HG02973 (cell line): ENCODE results near the gene SFXN5.

Source experiments
- ATAC-seq: cut with Tn5 transposase; IDR thresholded peaks from one replicate; pipeline ENCODE4 v1.9.1; 2021; ENCODE audit warnings: moderate library complexity; ENCODE audit not compliant: unreplicated experiment

Gene SFXN5

DNA sequence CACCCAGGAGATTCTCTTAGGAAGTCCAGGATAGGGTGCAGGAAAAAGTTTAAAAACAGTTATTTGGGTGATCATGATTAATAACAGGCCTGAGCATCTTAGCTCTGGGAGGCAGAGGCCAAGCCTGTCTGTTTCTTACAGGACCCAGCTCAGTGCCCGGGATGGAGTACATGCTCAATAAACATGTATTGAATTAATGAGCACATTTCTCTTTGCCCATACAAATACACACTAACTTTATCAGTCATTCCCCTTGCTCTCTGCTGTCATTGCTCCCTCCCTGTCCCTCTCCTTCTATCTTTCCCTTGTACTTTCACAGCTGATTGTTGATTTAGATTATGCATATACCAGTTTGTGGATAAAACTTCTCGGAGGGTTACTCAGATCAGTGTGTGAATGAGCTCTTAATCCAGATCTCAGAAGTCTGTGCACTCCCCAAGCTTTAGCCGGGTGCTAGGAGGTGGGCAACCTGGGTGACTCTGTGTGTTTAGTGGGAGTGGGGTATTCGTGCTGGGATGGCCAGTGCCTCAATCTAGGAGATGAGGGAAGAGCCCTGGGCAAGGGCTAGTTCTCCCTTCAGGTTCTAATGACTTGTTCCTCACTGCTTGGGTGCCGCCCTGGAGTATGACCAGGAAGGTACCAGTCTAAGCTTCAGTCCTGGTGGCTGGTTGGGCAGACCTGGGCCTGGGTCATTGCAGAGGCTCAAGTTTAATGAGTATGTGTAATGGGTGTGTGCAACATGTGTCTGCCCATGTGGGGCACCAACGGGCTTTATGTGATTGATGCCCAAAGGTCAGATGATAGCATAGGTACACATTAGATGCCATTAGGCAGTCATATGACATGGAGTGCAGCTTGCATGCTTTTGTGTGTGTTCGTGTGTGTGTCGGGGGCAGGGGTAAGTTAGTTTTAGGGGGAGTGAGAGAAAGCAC, 143.6 kb downstream of the SFXN5 start:
- no peak for ATAC-seq

DNA sequence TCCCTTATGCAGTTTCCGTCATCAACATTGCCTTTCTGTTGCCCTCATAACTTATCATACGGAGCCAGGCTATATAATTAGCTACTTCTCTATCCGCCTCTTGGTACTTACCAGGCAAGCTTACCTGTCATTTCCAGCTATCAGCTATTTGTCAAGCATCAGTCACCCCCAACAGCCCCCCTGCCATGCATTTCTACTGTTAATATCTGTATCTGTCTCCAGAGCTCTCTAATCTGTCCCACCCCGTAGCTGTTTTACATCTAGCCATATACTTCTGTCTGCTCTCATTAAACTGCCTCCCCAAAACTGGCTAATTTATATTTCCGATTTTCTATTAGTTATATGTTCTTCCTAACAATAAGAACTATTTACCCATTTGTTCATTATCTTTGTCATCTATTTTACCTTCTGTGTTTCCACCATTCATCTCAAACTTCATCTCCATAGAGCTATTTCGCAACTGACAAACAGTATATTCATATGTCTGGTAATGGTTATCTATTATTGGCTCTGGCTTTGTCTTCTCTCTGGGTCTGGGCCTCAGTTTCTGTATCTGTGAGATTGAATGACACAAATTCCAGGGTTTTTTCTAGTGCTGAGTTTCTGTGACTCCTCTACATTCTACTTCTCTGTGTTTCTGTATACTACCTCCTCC, 144.6 kb downstream of the SFXN5 start:
- ATAC-seq, result no peak

DNA sequence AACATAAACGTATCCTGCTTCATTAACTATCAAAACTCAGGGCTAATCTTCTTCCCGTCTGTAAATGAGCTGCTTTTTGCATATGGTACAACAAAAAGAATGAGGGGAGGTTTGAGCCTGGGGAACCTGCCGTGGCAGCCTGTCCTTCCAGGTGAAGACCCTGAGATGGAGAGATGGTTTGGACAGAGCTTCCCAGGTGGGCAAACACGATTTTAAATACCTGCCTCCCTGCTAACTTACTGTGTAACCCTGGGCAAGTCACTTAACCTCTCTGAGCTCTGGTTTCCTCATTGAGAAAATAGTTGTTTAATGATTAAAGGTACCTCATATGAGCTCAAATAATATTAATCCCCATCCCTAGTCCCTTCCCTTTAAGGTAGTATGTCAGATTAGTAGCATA, 145.1 kb downstream of the SFXN5 start:
- ATAC-seq, result no peak

DNA sequence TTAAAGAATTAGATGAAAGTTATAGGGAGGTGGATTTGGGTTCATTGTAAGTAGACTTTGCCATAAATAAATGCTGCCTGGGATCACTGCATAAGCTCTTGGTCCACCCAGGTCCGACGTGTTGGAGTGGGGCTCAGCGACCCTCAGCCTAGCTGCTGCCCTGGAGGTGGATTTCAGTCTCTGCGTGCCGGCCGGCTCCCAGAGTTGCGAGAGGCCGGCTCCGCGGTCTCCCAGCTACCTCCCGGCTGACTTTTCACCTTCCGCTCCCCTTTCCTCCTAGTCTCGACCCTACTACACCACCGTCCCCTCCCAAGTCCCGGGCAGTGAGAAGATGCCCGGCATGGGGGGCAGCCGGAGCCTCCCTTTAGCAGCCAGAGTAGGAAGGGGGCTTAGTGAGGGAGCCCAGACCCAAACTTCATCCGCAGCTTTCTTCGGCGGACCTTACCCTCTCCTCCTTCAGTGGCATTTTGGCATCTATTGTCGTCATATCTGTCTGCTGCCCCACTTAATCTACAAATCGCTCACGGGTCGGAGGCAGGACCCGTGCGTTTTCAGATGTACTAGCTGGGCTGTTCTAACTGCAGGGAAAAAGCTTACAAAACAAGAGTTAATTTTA, 146.1 kb downstream of the SFXN5 start:
- no peak for ATAC-seq

DNA sequence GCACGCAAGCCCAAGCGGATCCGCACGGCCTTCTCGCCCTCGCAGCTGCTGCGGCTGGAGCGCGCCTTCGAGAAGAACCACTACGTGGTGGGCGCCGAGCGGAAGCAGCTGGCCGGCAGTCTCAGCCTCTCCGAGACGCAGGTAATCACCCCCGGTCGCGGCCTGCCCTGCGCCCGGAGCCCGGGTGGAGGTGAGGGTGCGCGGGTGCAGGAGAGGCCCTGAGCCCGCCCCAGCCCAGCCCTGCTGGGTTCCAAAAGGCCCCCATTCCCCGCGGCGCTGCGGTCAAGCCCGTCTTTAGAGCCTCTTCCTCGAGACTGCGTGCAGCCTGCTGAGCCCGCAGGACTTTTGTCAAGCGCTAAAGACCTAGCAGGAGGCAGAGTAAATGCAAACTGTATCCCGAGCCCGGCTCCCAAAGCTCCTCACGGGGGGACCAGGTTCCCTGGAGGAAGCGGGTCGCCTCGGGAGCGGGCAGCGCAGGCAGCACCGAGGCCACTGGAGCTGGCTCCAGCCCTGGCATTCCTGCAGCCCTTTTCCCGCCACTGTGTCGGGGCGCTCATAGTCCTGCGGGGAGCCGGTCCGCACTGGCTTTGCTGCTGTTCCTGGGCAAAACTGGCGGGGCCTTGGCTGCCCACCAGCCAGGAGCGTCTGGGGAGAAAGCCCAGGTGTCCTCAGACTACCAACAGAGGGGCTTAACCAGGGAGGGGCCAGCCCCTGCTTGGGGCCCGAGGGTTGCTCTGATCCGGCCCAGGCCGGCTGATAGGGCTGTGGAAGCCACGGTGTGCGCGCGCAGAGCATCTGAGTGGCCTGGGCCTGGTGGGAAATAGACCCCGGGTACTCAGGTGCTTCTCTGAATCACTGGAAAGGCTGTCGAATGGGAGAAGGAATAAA, 146.9 kb downstream of the SFXN5 start:
- ATAC-seq, result no peak

DNA sequence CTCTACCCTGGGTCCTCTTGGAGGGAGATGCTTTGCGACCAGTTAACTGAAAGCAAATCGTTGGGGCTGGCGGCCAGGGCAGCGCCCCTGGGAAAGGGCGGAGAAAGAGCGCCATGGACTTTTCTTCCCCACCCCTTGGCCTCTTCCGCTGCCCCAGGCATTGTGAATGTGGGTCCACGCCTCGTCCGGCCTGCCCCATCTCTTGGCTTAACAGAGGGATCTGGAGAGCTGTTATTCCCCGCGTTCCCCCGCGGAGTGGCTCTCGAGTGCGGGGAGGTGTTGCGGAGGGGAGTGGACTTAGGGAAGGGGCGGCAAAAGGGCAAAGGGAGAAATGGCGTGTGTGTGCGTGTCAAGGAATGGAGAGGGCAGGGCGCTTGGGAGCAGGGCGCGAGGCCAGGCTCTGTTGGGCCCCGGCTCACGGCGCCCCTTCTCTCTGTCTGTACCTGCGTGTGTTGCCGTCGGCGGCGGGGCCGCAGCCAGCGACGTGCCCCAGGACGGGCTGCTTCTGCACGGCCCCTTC, 147.6 kb downstream of the SFXN5 start:
- ATAC-seq, result no peak

DNA sequence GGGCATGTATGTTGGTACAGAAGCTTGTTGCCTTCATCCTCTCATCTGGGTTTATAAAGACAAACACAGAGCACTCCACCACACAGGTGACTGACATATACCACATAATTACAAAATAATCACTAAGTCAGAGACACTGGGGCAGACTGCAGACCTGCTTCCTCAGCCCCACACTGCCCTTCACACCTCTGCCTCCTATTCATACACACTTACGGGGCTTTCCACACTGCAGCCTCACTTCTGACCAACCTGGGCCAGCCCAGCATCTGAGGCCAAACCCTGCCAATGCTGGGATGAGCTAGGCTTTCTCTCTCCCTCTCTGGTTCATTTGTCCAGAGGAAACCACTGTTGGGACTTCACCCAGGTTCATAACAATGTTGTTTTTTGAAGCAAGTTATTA, 149.7 kb downstream of the SFXN5 start:
- no peak for ATAC-seq

DNA sequence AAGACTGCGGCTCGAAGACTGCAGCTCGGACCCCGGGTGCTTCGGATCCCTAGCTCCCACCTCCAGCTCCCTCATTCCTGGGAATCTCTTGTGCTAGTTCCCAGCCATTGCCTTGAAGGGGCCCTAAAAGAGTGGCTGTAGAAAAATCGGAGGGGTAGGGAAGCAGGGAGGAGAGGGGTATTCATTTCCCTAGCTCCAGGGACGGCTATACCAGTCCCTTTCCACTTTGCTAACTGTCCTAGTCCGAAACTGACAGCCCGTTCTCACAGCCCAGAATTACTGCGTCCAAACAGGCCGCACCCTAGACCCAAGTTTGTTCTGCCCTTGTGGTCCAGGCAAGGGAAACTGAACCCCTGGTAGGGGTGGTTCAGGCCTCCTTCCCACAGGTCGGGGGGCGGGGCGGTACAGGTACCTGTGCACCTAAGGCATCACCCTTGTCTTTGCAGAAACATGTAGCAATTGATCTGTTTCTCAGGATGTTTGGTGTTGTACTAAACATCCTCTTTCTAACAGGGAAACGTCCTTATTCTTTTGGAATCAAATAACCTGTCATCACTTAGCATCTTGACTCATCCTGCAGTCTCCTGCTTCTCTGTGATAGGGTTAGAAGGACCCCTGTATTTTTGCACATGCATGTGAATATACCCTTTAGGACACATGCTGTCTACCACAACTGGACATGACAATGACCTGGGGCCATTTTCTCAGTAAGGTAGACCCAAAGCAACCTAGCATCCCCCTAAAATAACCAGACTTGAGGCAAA, 150.2 kb downstream of the SFXN5 start:
- ATAC-seq, result no peak

DNA sequence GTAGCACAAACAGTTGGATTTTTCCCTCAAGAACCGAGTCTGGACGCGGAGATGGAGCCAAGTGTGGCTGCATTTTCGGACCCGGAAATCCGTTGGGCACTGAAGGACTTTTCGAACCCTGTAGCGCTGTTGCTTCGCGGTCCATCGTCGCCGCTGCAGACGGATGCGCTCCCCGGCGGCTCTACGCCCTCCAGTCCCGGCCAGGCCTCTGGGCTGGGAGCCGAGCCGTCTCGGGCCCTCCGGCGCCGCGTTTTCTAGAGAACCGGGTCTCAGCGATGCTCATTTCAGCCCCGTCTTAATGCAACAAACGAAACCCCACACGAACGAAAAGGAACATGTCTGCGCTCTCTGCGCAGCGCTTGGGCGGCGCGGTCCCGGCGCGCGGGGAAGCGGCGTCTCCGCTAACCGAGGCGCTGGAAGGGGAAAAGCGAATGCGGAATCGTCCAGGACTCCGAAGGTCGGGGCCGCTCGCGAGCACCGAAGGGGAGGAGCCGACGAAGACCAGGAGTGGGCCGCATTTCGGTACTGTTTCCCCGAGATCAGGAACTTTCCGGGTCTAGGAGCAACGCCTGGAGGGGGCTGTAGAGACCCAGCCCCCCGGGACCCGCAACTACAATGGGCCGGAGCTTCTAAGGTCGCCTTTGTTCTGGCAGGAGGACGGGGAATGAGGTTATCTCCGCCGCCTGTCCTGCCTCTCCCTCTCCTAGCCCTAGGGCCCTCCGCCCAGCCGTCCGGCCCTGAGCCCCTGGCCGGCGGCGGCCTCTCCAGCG, 151.0 kb downstream of the SFXN5 start:
- ATAC-seq, result no peak

DNA sequence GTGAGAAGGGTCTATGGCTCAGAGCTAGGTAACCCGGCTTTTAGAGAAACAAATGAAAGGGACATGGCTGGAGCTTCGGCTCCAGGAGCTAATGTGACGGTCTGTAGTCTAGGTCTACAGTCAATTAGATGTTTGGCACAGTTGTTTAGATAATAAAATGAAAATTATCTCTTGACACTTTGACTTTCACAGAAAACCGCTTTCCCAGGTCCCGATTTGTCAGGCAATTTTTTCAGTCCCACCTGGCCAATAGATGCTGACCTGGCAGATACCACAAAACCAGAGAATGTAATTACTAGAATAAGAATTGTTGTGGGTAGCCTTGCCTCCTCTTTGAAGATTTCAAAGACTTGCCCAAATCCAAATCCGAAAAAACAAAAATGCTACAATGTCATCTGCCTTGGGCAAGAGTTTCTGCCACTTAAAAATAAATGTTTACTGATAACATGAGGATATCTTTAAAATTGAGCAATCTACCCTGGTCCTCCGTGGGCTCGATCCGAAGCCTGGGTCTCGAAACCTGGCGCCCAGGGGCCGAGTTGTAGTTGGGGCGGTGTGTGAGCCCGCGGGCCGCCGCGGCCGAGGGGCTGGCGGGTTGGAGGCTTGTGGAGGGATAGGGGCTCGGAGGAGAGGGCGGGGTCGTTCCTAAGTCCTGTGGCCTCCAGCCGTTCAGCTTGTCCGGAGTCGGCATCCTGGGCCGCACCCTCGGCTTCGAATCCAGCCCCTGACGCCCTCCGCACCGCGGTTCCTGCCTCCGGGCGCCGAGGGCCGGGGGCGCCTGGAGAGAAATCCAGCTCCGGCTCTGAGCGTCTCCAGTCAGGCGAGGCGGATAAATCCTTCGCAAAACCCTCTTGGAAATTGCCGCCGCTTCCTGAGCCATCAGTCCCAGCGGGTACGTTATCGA, 151.8 kb downstream of the SFXN5 start:
- ATAC-seq, result no peak

DNA sequence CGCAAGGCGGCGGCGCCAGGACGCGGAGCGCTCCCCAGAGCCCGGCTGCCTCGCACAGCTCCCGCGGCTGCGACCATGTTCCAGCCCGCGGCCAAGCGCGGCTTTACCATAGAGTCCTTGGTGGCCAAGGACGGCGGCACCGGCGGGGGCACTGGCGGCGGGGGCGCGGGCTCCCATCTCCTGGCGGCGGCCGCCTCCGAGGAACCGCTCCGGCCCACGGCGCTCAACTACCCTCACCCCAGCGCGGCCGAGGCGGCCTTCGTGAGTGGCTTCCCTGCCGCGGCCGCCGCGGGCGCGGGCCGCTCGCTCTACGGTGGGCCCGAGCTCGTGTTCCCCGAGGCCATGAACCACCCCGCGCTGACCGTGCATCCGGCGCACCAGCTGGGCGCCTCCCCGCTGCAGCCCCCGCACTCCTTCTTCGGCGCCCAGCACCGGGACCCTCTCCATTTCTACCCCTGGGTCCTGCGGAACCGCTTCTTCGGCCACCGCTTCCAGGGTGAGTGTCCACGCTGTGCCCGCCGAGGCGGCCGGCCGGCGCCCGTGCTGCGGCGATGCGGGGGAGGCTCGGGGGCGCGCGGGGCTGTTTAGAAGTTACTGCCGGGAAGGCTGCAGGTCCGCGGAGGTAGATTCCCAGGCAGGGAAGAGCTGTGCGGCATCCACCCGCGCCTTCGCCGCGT, 153.5 kb downstream of the SFXN5 start:
- no peak for ATAC-seq

DNA sequence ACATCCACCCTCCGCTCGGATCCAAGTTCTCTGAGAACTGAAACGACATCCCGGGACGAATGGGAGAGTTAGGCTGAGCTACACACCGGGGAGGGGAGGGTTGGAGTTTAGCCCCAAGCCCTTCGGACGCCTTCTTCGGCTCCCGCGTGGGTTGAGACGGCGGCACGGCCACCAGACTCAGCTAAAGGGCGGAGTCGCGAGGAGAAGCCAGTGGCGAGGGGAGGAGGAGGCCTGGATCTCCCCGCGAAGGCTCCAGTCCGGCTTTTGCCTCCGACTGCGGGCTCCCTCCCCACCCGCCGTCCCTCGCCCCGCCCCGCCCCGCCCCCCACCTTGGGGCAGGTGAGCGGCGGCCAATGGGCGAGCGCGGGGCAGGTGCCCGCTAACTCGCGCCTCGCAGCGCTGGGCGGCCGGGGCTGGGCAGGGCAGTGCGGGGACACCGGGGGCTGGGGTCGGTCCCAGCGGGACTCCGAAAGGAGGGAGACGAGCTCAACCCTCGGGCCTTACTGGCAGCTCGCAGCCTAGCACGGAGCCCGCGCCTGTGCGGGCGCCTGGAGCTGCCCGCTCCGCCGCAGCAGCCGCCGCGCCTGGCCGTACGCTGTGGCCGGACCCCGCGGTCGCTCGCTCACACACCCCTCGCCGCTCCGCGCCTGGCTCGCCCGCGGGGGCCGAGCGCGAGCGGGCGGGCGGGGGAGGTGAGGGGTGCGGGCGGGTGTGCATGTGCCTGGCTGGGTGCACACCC, 154.2 kb downstream of the SFXN5 start, which contains the start of gene EMX1:
TSS of gene EMX1 (plus strand) at position 382 of the 739 bp plus-strand sequence. CDS start at position 716, 334 bp downstream.
- no peak for ATAC-seq

DNA sequence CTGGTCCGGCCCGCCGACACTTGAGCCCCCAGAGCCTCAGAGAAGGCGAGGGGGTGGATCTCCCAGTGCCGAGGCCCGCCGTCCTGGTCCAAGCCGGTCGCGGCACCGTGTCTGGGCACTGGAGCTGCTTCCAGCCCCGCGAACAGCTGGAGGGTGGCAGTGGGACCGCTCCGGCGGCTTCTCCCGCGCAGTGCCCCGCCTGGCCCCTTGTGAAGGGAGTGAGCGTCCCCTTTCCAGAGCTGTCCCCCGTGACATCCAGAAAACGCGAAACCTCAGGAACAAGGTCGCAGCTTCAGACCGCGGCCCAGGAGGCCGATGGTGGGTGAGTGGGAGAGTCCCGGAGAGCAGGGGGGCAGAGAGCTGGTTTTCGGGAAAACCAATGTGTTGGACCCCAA, 154.8 kb downstream of the SFXN5 start:
- ATAC-seq, result no peak

DNA sequence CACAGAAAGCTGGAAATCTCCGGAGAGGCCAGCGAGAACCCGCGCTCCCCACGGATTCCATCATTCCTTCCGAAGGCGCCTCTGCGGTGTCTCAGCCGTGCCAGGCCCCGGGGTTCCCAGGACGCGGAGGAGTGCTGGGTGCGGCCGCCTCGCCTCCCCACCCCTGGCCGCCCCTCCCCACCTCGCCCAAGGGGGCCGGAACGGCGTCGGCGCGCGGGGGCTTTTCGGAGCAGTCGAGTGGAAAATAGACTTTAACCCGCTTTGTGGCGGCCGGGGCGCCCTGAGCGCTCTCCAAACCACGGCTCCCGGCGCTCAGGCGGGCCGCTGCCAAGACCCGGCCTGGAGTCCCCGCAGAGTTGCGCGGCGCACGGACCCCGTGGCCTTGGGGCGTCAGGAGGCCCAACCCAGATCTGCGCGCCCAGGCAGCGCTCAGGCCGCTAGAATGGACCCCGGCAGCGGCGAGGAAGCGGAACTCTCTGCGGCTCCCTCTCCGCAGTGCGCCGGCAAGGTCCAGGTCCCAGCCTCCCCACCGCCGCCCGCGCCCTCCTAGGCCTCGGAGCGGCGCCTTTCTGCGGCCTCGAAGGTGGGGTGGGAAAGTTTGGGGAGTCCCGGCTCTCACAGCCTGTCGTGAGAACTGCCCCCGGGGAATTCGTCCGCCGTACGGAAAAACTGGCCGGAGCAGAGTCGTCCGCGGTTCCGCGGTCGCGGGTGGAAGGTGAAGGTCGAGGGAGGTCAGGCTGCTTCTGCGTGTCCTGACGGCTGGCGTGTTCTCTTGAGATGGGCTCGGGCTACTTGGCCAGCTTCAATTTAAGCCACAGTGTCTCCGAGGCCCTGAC, 155.4 kb downstream of the SFXN5 start:
- ATAC-seq, result peak; percentile 50

DNA sequence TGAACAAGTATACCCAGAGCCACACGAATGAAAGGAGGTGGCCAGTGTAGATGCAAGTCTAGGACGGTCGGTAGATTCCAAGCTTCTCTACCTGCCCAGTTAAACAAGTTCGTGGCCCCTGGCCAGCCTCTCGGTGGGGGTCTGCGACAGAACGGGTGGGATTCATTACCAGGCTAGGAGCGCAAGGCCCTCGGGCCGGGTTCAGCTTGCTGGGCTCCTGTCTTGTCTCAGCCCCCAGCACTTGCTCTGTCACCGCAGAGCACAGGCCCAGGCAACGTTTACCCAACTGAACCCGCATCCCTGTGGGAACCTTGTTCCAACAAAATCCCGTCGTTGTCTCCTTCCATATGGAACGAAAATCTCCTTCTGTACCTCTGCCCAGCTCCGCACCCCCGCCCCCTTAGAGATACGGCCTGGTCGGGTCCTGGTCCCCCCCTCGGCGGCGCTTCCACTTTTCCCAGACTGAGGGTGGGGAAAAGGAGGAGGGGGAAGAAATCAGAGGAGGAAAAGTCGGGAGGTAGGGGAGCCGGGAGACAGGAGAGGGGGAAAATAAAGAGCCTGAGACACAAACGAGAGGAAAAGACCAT, 156.1 kb downstream of the SFXN5 start:
- ATAC-seq, result no peak
